Kidney epithelial cell (primary cell): ENCODE measurements around the gene CRB2. TPM values are rescaled to one million over a fixed set of nuclear protein-coding genes. Genes with fewer than 3 reads are reported as not detected.
A peak's percentile ranks its signal among the peaks of the same experiment; 100 is the strongest.

ENCODE experiments used
- DNase-seq: peaks from one replicate; pipeline ENCODE4 v3.0.0-alpha.2; 2010; ENCODE audit warnings: low read depth
- H3K27me3 ChIP-seq: 2 replicates; pipeline ENCODE4 v1.6.0; 2011; ENCODE audit warnings: low read length; ENCODE audit not compliant: control insufficient read depth, insufficient read depth
- H3K36me3 ChIP-seq: 2 replicates; pipeline ENCODE4 v1.5.1; 2011; ENCODE audit warnings: low read length; ENCODE audit not compliant: control insufficient read depth, insufficient read depth
- H3K4me3 ChIP-seq: 2 replicates; pipeline ENCODE4 v1.5.1; 2011; ENCODE audit warnings: low read depth, mild to moderate bottlenecking, control low read depth, low read length
- CTCF ChIP-seq: IDR thresholded peaks from 2 replicates; pipeline ENCODE4 v1.5.1; 2011; ENCODE audit warnings: mild to moderate bottlenecking, moderate library complexity, low read length, control low read depth, inconsistent platforms; ENCODE audit not compliant: insufficient read depth, poor library complexity, severe bottlenecking
- total RNA-seq: library from RNA; depleted of rRNA; stranded (reverse); fragments of >200 nt; gene quantifications from 2 replicates; pipeline ENCODE4 v1.2.3, GENCODE V29; 2015

CRB2 gene
- total RNA-seq, 1 donor from 2014 or later = 1.3 TPM

DNA sequence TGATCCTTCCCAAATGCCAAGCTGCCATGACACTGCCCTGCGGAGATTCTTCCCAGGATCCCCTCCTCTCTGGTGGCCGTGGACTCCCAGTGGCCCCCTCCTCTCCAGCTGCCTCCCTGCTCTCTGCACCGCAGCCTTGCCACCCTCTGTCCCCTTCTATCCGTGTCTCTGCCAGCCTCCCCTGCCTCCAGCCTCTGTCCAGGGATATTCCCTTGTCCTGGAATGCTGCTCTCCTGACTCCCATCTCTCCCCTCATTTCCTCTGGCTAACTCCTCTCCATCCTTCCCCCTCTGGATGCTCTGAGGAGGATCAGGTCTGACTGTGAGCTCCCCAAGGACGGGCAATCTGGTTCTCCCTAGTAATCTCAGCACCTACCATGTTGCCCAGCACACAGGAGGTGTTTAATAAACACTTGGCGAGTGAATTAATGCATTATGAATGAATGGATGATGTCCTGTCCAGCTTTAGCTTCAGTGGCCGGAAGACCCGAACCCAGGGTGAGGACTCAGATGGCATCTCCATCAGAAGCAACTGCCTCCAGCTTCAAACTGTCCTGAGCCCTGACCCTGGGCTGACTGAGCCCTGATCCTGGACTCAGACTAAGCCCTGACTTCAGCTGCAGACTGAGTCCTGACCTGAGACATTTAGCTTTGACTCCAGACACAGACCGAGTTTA is 7.5 kb upstream of the CRB2 start:
- no peak overlapping the region for H3K4me3 ChIP-seq
- H3K36me3 ChIP-seq = no peaks in the 10 kb centered on the region
- TF ChIP-seq CTCF = no peak
- H3K27me3 ChIP-seq = peaks cover 20% of the 10 kb centered on the region
- DNase-seq = no peak

GRCh38 chr9:123349033-123349432 is 7.0 kb upstream of the CRB2 start:
- H3K4me3 ChIP-seq = no peak overlapping the region
- TF ChIP-seq CTCF = no peak
- H3K36me3 ChIP-seq = no peaks in the 10 kb centered on the region
- DNase-seq = no peak
- peaks cover 25% of the 10 kb centered on the region for H3K27me3 ChIP-seq

DNA sequence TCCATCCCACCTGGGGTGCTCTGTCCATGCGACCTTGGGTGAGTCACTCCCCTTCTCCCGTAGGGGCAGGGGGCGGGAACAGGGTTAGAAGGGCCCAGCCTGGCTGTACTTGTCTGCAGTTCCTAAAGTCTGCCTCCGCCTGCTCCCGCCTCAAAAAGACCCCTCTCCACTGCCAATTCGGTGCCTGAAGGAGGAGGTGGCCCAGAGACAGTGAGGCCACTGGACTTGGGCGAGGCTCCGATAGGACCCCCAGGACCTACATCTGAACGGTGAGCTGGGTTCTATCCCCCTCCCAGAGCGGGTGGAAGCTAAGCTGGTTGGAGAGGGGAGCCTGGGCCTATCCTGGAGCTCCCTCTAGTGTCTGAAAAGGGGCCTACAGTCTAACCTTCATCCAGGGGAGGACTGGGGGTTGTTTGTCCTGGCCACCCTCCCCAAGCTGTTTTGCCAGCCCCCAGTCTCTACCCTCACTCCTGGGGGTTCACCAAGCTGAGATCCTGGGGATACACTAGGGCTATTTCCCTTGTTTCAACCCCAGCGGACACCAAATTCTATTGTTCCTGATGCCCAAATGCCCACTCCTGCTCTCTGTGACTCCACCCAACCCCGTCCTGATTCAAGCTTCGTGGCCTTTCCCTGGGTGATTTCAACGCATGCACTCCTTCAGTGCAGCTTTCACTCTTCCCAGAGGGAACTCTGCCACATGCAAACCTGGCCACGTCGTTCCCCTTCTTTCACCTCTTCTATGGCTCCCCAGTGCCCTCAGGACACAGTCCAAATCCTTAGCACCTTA is 6.1 kb upstream of the CRB2 start:
- peaks cover 27% of the 10 kb centered on the region for H3K27me3 ChIP-seq
- H3K4me3 ChIP-seq = no peak overlapping the region
- TF ChIP-seq CTCF = peak; percentile 98
- DNase-seq = no peak
- H3K36me3 ChIP-seq = no peaks in the 10 kb centered on the region

DNA sequence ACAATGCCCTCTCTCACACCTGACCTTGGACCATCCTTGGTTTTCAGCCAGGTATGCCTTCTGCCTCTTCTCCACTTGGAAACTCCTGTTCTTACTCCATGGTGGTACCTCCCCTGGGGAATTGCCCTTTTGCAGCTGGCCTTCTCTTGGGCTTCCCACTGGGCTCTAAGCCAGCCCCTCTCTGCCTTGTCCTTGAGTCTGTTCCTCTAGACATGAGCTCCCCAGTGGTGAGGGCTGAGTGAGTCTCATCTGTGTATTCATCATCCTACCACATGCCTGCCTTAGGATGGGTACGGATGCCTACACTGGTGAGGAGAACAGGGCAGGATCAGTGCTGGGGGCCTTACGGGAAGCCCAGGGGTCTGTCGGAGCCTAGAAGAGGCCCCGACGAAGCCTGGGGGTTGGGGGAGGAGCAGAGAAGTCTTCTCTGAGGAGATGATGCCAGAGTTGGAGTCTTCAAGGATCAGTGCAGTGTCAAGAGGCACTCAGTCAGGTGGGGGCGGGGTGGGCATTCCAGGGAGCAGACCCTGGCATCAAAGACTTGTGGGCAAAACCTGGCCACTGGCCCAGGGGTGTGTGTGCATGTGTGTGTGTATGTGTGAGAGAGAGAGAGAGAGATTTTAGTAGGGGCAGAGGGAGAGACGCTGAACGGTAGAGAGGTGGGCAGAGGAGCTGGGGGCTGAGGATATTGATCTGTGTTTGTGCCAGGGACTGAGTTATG is 5.2 kb upstream of the CRB2 start:
- peaks cover 31% of the 10 kb centered on the region for H3K27me3 ChIP-seq
- TF ChIP-seq CTCF = no peak
- H3K4me3 ChIP-seq = no peak overlapping the region
- no peaks in the 10 kb centered on the region for H3K36me3 ChIP-seq
- no peak for DNase-seq

DNA sequence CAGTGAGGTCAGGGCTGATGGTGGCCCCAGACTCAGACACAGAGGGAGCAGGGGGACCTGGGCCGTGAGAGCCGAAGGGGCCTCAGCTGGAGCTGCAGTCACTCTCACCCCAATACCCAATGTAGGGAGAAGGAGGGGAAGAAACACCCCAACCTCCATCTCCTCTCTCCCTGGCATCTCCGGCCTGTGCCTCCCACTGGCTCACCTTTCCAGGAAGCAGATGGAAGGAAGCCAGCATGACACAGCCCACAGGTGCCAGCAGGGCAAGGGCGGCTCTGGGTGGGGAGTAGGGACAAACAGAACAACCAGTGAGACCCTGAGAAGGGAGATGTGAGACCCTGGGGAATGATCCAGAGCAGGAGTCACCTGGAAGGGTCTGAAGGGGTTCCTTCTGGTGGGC is 3.0 kb upstream of the CRB2 start:
- H3K27me3 ChIP-seq = peaks cover 44% of the 10 kb centered on the region
- TF ChIP-seq CTCF = no peak
- DNase-seq = no peak
- H3K36me3 ChIP-seq = no peaks in the 10 kb centered on the region
- no peak overlapping the region for H3K4me3 ChIP-seq
